Astrocyte of the spinal cord (primary cell): ENCODE data around the gene RC3H1.
"Not testable (repeated sequence)": the region's sequence is repeated elsewhere in the genome, so short reads cannot be mapped to it uniquely, and the experiment has no call there.

Experiments used
- DNase-seq: peaks from one replicate; pipeline ENCODE4 v3.0.0; 2011; ENCODE audit warnings: low read depth, low spot score
- H3K4me3 ChIP-seq: 2 replicates; pipeline ENCODE4 v1.5.1; 2011; ENCODE audit warnings: low read depth, mild to moderate bottlenecking, low read length, moderate library complexity
- CTCF ChIP-seq: IDR thresholded peaks from 2 replicates; pipeline ENCODE4 v1.5.1; 2012; ENCODE audit warnings: low read depth, mild to moderate bottlenecking, low read length, inconsistent platforms
- in situ Hi-C: cut with HindIII; loops from 2 replicates; pipeline ENCODE4 v1.10.0; 2017; ENCODE audit warnings: low sequenced_read_pairs

The RC3H1 gene

GRCh38 chr1:174022080-174022975 lies at the start of gene RC3H1:
Gene RC3H1 (minus strand): TSS chr1:174022357. CDS start chr1:173992985, 29,372 bp downstream.
- TF ChIP-seq CTCF, result no peak
- in situ Hi-C loops, result no loop called here

GRCh38 chr1:174070614-174071013 lies 48.5 kb upstream of the RC3H1 start:
- in situ Hi-C loops, result no loop called here
- no peak for TF ChIP-seq CTCF
- no peak for DNase-seq
- no peak overlapping the region for H3K4me3 ChIP-seq

More at GRCh38 chr1:174022080-174022975, at the start of gene RC3H1:
- DNase-seq, result peak; percentile 84
- H3K4me3 ChIP-seq, result peak within 1 kb of the TSS; percentile 82

- no peak for TF ChIP-seq CTCF
- in situ Hi-C loops, result no loop called here
- no peak for DNase-seq
- H3K4me3 ChIP-seq, result no peak overlapping the region
These were observed 45.8 kb upstream of the RC3H1 start for GRCh38 chr1:174068000-174068399.

GRCh38 chr1:174060090-174060489 lies 37.9 kb upstream of the RC3H1 start:
- in situ Hi-C loops, result no loop called here
- no peak for TF ChIP-seq CTCF
- H3K4me3 ChIP-seq, result no peak overlapping the region
- no peak for DNase-seq

GRCh38 chr1:174058624-174059023 lies 36.5 kb upstream of the RC3H1 start:
- no peak for DNase-seq
- no peak for TF ChIP-seq CTCF
- H3K4me3 ChIP-seq, result no peak overlapping the region
- in situ Hi-C loops, result no loop called here

- in situ Hi-C loops, DNase-seq, H3K4me3 ChIP-seq: not testable (repeated sequence)
These were observed 34.5 kb upstream of the RC3H1 start for GRCh38 chr1:174056609-174057008.

GRCh38 chr1:174055797-174056196 lies 33.6 kb upstream of the RC3H1 start:
- H3K4me3 ChIP-seq, DNase-seq, in situ Hi-C loops: not testable (repeated sequence)
